Skeletal muscle satellite cell (primary cell): Measurements from ENCODE around the gene SYNGAP1.

Experiments used
- H3K27me3 ChIP-seq: 2 replicates; pipeline ENCODE4 v1.7.0; 2013; ENCODE audit warnings: low read length; ENCODE audit not compliant: control insufficient read depth, insufficient read depth
- H3K36me3 ChIP-seq: 2 replicates; pipeline ENCODE4 v1.7.0; 2013; ENCODE audit warnings: mild to moderate bottlenecking, control low read depth, low read length; ENCODE audit not compliant: insufficient read depth
- H3K4me1 ChIP-seq: 2 replicates; pipeline ENCODE4 v1.7.0; 2013; ENCODE audit warnings: low read length; ENCODE audit not compliant: control insufficient read depth, insufficient read depth
- H3K4me2 ChIP-seq: 2 replicates; pipeline ENCODE4 v1.7.0; 2013; ENCODE audit warnings: mild to moderate bottlenecking, low read length
- H3K4me3 ChIP-seq: 2 replicates; pipeline ENCODE4 v1.7.0; 2013; ENCODE audit warnings: low read length
- H3K9ac ChIP-seq: 2 replicates; pipeline ENCODE4 v1.7.0; 2013; ENCODE audit warnings: mild to moderate bottlenecking, low read depth, low read length, moderate library complexity
- H3K9me3 ChIP-seq: replicated peaks from 2 replicates; pipeline ENCODE4 v1.7.0; 2013; ENCODE audit warnings: mild to moderate bottlenecking, control low read depth, low read length

SYNGAP1 gene

GRCh38 chr6:33416386-33417127, 3.3 kb upstream of the SYNGAP1 start:
- peak overlapping the region; percentile 80 for H3K4me3 ChIP-seq
- H3K4me2 ChIP-seq: peak overlapping the region; percentile 92
- H3K4me1 ChIP-seq: peaks cover 27% of the 10 kb centered on the region
- no peaks in the 10 kb centered on the region for H3K27me3 ChIP-seq
- H3K9me3 ChIP-seq: no peaks in the 10 kb centered on the region
- H3K36me3 ChIP-seq: peaks cover 40% of the 10 kb centered on the region
- H3K9ac ChIP-seq: peak overlapping the region; percentile 87

GRCh38 chr6:33417128-33417902, 2.5 kb upstream of the SYNGAP1 start:
- no peaks in the 10 kb centered on the region for H3K9me3 ChIP-seq
- peak overlapping the region; percentile 87 for H3K9ac ChIP-seq
- H3K4me1 ChIP-seq: peaks cover 25% of the 10 kb centered on the region
- peak overlapping the region; percentile 80 for H3K4me3 ChIP-seq
- peak overlapping the region; percentile 92 for H3K4me2 ChIP-seq
- H3K36me3 ChIP-seq: peaks cover 38% of the 10 kb centered on the region
- H3K27me3 ChIP-seq: no peaks in the 10 kb centered on the region

DNA sequence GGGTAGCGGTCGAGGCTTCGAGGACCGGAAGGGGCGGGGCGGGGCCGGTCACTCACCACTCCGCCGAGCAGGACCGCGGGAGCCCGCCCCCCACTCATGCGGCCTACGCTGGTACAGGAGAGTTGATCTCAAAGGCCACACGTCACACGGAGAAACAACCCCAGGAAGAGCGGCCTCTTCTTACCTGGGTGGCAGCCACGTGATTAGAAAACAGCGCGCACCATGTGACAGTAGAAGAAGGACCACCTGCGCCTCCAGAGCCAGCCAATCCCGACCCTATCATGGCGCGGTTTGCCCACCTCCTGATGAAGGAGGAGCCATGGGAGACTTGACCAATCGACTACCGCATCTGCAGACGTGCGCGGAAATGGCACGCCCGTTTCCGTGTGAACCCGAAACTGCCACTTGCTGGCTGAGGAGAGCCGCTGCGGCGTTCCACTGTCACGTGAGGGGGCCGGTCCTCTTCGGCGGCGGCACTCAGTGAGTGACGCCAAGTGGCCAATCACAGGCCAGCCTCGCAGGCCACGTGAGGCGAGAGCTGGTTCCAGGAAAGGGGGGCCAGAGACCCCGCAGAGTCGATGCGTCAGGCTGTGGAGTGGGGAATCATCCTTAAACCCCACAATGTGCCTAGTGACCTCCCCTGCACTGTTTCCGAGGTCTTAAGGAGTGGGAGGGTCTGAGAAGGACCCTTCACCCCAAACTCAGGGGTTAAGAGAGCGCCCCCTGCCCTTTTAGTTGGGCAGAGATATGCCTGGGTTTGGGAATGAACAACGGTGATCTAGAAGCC, 1.8 kb upstream of the SYNGAP1 start, which contains the start of gene CUTA:
TSS of gene CUTA (minus strand) at position 205 of the 787 bp plus-strand sequence. CDS start at position 98, 107 bp downstream.
- peak within 1 kb of the TSS; percentile 87 for H3K9ac ChIP-seq
- peaks cover 25% of the 10 kb centered on the region for H3K4me1 ChIP-seq
- peak within 1 kb of the TSS; percentile 80 for H3K4me3 ChIP-seq
- no peaks in the 10 kb centered on the region for H3K27me3 ChIP-seq
- H3K36me3 ChIP-seq: peaks cover 30% of the 10 kb centered on the region
- H3K9me3 ChIP-seq: no peaks in the 10 kb centered on the region
- H3K4me2 ChIP-seq: peak within 1 kb of the TSS; percentile 95

DNA sequence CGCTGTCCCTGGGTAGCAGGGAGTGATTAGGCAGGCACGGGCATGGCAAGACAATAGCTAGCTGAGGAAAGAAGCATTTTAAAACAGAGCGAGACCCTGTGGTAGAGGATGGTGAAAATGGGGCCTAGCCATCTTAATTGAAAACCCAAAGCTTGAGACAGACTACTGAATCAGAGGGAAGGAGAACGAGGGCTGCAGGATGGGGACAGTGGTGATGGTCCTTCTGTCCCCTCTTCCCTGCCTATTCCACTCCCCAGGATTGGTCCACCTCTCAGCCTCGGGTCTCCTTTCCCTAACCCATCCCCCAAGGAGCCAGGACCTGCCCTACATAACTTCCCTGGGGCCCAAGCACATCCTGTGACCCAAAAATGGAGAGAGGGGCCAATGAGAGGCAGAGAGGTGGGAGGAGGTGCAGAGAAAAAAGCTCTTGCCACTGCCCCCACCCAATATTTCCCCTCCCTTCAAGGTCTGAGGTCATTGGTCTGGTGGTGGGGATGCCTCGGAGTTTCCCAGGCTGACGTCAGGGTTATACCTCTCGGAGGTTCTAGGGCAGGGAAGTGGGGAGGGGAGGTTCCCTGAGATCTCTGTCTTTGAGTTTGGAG, 1.1 kb upstream of the SYNGAP1 start:
- H3K36me3 ChIP-seq: peaks cover 25% of the 10 kb centered on the region
- peak overlapping the region; percentile 78 for H3K9ac ChIP-seq
- H3K4me1 ChIP-seq: peaks cover 25% of the 10 kb centered on the region
- peak overlapping the region; percentile 95 for H3K4me2 ChIP-seq
- peak overlapping the region; percentile 67 for H3K4me3 ChIP-seq
- H3K9me3 ChIP-seq: no peaks in the 10 kb centered on the region
- no peaks in the 10 kb centered on the region for H3K27me3 ChIP-seq

- Histone ChIP-seq H3K4me2 (no peak overlapping the region), H3K9ac (no peak overlapping the region), H3K9me3 (no peaks in the 10 kb centered on the region), H3K4me1 (peaks cover 29% of the 10 kb centered on the region), H3K27me3 (no peaks in the 10 kb centered on the region), H3K4me3 (no peak overlapping the region), H3K36me3 (peaks cover 7% of the 10 kb centered on the region)
Measured at GRCh38 chr6:33420491-33421343, 852 bp downstream of the SYNGAP1 start.

GRCh38 chr6:33421344-33421643, 1.4 kb downstream of the SYNGAP1 start:
- Histone ChIP-seq H3K4me3 (no peak overlapping the region), H3K4me2 (no peak overlapping the region), H3K36me3 (peaks cover 3% of the 10 kb centered on the region), H3K9me3 (no peaks in the 10 kb centered on the region), H3K9ac (no peak overlapping the region), H3K27me3 (no peaks in the 10 kb centered on the region), H3K4me1 (peaks cover 23% of the 10 kb centered on the region)

DNA sequence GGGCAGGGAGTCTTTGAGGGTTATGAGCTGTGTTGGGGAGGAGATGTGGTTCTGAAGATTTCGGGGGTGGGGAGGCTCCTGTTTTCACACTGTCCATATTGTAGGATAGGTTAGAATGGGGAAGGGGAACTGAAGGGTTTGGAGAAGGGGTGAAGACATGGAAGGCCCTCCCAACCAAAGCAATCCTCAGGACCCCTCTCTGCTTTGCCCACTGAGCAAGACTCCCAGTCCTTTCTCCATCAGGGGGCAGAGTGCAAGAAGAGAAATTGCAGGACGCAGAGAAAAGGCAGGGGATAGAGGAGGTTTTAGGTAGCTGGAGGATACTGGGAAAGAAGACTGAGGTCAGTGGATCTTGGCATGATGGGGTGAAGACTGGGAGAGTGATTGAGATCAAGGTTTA, 3.9 kb downstream of the SYNGAP1 start:
- no peaks in the 10 kb centered on the region for H3K9me3 ChIP-seq
- H3K4me3 ChIP-seq: no peak overlapping the region
- H3K27me3 ChIP-seq: no peaks in the 10 kb centered on the region
- H3K4me1 ChIP-seq: peaks cover 25% of the 10 kb centered on the region
- no peak overlapping the region for H3K4me2 ChIP-seq
- no peaks in the 10 kb centered on the region for H3K36me3 ChIP-seq
- H3K9ac ChIP-seq: no peak overlapping the region

DNA sequence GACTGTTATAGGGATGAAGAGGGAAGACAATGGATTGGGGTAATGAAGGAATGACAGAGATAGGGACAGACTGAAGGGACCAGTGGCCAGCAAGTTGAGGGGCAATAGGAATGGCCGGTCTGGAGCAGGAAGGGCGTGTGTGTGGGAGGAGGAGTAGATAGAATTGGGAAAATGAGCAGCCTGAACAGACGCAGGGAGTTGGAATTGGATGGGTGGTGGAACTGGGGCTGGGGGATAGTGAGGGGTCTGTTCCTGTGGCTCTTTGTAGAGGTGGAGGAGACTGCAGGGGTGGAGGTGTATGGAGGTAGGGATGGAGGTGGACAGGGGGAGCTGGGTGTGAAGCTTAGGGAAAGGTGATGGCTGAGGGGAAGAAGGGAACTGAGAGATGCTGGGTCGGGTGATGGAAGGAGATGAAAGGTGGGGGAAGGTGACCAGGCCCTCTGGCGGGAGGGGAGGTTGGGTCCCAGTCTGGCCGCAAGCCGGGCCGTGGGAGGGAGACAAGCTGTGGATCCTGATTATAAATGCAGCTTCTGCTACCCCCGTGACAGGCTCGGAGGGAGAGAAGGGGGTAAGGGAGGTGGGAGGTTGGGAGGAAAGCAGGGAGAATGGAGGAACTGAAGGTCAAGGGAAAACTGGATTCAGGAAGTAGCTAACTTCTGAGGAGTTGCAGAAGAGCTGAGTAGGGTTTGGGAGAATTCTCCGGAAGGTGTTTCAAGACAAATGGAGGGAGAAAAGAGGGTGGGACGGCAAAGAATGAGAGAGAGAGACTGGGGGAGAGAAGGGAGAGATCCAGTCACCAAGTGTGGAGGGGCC, 5.2 kb downstream of the SYNGAP1 start:
- peak overlapping the region; percentile 72 for H3K4me3 ChIP-seq
- H3K9me3 ChIP-seq: no peaks in the 10 kb centered on the region
- peaks cover 29% of the 10 kb centered on the region for H3K4me1 ChIP-seq
- peak overlapping the region; percentile 84 for H3K4me2 ChIP-seq
- H3K36me3 ChIP-seq: no peaks in the 10 kb centered on the region
- H3K27me3 ChIP-seq: no peaks in the 10 kb centered on the region
- peak overlapping the region; percentile 81 for H3K9ac ChIP-seq

- no peaks in the 10 kb centered on the region for H3K9me3 ChIP-seq
- H3K36me3 ChIP-seq: no peaks in the 10 kb centered on the region
- no peaks in the 10 kb centered on the region for H3K27me3 ChIP-seq
- peaks cover 29% of the 10 kb centered on the region for H3K4me1 ChIP-seq
- H3K4me3 ChIP-seq: peak overlapping the region; percentile 72
- peak overlapping the region; percentile 81 for H3K9ac ChIP-seq
- peak overlapping the region; percentile 84 for H3K4me2 ChIP-seq
Measured at GRCh38 chr6:33425668-33426577, 6.1 kb downstream of the SYNGAP1 start.
